NCI-H345 (cell line): Measurements from ENCODE around the gene MRTFB.

Experiments
- DNase-seq: peaks from one replicate; lab custom pipeline; 2025; lab: John Stamatoyannopoulos, UW

Gene MRTFB

GRCh38 chr16:14307527-14308367, 236.6 kb downstream of the MRTFB start:
- DNase-seq = no peak

GRCh38 chr16:14308368-14308723, 237.2 kb downstream of the MRTFB start:
- DNase-seq = no peak

- no peak for DNase-seq
Observed at GRCh38 chr16:14309001-14309886, 238.1 kb downstream of the MRTFB start.

GRCh38 chr16:14309906-14310305, 238.8 kb downstream of the MRTFB start:
- no peak for DNase-seq

GRCh38 chr16:14310519-14310991, 239.4 kb downstream of the MRTFB start:
- DNase-seq = no peak

- no peak for DNase-seq
Observed at GRCh38 chr16:14314116-14314515, 243.0 kb downstream of the MRTFB start.

- no peak for DNase-seq
Observed at GRCh38 chr16:14315683-14316320, 244.7 kb downstream of the MRTFB start.
